Kidney epithelial cell (primary cell): ENCODE results near the gene MORN1. TPM values are rescaled to one million over a fixed set of nuclear protein-coding genes. Genes with fewer than 3 reads are reported as not detected.

Experiments
- DNase-seq: peaks from one replicate; pipeline ENCODE4 v3.0.0-alpha.2; 2010; ENCODE audit warnings: low read depth
- H3K27me3 ChIP-seq: 2 replicates; pipeline ENCODE4 v1.6.0; 2011; ENCODE audit warnings: low read length; ENCODE audit not compliant: control insufficient read depth, insufficient read depth
- H3K36me3 ChIP-seq: 2 replicates; pipeline ENCODE4 v1.5.1; 2011; ENCODE audit warnings: low read length; ENCODE audit not compliant: control insufficient read depth, insufficient read depth
- H3K4me3 ChIP-seq: 2 replicates; pipeline ENCODE4 v1.5.1; 2011; ENCODE audit warnings: low read depth, mild to moderate bottlenecking, control low read depth, low read length
- CTCF ChIP-seq: IDR thresholded peaks from 2 replicates; pipeline ENCODE4 v1.5.1; 2011; ENCODE audit warnings: mild to moderate bottlenecking, moderate library complexity, low read length, control low read depth, inconsistent platforms; ENCODE audit not compliant: insufficient read depth, poor library complexity, severe bottlenecking
- total RNA-seq: library from RNA; depleted of rRNA; stranded (reverse); fragments of >200 nt; gene quantifications from 2 replicates; pipeline ENCODE4 v1.2.3, GENCODE V29; 2015

MORN1 gene
- total RNA-seq, 1 donor from 2014 or later = 8.4 TPM

DNA sequence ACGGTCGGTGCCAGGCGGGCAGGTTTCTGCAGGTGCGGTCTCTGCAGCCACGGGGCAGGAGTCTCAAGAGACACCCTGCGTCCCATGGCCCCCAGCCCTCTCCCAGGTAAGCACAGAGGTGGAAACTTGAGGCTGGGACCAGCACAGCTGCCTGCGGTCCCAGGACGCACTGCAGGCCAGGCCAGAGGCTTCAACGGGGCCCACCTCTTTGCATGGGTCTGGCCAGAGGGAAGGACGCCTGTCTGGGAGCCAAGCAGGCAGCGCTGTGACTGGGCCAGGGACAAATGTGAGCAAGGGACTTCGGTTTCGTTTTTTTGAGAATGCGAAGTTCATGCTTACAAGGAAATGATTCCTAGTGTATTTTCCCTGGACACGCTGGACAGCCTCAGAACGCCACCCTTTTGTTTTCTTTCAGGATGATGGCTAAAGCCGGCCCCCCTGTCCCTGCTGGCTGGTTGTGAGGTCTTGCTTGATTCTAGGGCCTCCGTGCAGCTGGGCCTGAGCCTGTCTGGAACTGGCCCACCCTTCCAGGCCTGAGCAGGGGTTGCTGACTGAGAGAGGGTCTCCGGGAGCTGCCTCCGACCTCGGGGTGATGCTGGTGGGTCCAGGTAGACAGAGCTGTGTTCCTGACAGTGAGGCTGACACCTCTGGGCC, 38.3 kb downstream of the MORN1 start:
- no peak for TF ChIP-seq CTCF
- no peak overlapping the region for H3K4me3 ChIP-seq
- H3K36me3 ChIP-seq = no peaks in the 10 kb centered on the region
- DNase-seq = no peak
- H3K27me3 ChIP-seq = peaks cover 7% of the 10 kb centered on the region

- DNase-seq = no peak
Measured at GRCh38 chr1:2352341-2352896, 38.9 kb downstream of the MORN1 start.

DNA sequence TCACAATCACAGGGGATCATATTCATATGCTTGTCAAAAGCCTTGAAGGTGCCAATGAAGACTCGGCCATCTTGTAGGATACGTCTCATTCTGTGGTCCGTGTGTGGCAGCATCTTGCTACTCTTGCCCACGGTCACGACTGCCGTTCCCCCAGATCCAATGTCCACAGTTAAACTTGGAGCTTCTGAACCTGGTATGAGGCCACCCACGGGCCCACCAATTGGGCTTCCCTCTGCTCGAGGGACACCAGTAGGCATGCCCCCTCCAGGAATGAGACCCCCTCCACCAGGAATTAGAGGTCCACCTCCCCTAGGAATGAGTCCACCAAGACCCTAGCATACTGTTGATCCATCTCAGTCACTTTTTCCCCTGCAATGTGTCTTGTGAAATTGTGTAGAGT, 39.6 kb downstream of the MORN1 start:
- H3K27me3 ChIP-seq = peaks cover 17% of the 10 kb centered on the region
- DNase-seq = no peak
- H3K4me3 ChIP-seq = no peak overlapping the region
- H3K36me3 ChIP-seq = no peaks in the 10 kb centered on the region
- TF ChIP-seq CTCF = no peak

More at GRCh38 chr1:2352341-2352896, 38.9 kb downstream of the MORN1 start:
- TF ChIP-seq CTCF = no peak
- H3K4me3 ChIP-seq = no peak overlapping the region
- H3K27me3 ChIP-seq = peaks cover 12% of the 10 kb centered on the region
- H3K36me3 ChIP-seq = no peaks in the 10 kb centered on the region

GRCh38 chr1:2350911-2351655, 40.3 kb downstream of the MORN1 start:
- Histone ChIP-seq H3K36me3 (no peaks in the 10 kb centered on the region), H3K4me3 (no peak overlapping the region), H3K27me3 (peaks cover 17% of the 10 kb centered on the region)
- no peak for DNase-seq
- no peak for TF ChIP-seq CTCF

DNA sequence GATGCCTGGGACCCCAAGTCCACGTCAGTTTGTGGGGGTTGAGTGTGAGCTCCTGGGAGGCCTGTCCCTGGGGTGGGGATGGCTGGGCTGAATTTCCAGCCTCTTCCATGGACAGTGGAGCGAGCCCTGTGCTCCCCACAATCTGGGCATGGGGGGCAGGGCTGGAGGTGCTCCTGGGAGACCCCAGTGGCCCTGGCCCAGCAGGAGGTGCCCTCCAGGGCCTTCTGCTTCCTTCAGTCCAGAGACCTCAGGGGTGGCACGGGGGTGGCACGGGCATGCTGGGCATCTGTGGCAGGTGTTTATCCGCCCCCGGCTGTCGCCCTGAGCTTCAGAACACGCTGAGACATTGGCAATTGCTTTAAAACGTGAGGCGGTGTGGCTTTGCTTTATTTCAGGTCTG, 40.9 kb downstream of the MORN1 start:
- no peak for DNase-seq
- Histone ChIP-seq H3K4me3 (no peak overlapping the region), H3K36me3 (no peaks in the 10 kb centered on the region), H3K27me3 (peaks cover 16% of the 10 kb centered on the region)
- no peak for TF ChIP-seq CTCF
